ENCODE results near the gene COG8.

Gene COG8

DNA sequence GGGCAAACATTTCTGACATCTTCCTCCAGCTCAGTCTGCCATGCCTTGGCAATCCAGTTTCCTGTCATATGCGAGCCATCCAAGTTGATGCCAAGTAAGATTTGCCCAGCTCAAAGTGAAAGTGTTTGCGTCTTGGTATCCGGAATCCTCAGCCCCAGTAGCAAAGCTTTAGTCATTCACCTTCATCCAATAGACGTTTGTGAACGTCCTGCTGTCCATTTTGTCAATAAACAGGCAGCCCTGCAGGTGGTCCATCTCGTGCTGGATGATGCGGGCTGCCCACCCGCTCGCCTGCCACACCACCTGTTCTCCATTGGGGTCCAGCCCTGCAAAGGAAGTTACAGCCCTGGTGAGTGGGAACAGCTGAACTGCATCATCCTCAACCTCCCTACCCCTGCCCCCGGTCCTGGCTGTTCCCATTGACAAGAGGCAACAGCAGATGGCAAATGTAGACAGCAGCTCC is 10.5 kb downstream of the COG8 start:
- ChIA-PET POLR2A (interaction anchor here (1.1 kb wide), 1 partner anchor 9 kb away, joined by 3 read pairs; no protein-coding TSS in a partner anchor), CTCF (interaction anchor here (1.3 to 8.9 kb wide), 6 partner anchors 10 to 426 kb away, joined by 4 to 52 read pairs (median 6); partner anchors contain the start of genes COG8, NIP7 and NOB1)
- peak overlapping the region; percentile 83 for H3K4me3 ChIP-seq (ENCODE audit: low read depth, low read length)
- TF ChIP-seq, protein P1, sequence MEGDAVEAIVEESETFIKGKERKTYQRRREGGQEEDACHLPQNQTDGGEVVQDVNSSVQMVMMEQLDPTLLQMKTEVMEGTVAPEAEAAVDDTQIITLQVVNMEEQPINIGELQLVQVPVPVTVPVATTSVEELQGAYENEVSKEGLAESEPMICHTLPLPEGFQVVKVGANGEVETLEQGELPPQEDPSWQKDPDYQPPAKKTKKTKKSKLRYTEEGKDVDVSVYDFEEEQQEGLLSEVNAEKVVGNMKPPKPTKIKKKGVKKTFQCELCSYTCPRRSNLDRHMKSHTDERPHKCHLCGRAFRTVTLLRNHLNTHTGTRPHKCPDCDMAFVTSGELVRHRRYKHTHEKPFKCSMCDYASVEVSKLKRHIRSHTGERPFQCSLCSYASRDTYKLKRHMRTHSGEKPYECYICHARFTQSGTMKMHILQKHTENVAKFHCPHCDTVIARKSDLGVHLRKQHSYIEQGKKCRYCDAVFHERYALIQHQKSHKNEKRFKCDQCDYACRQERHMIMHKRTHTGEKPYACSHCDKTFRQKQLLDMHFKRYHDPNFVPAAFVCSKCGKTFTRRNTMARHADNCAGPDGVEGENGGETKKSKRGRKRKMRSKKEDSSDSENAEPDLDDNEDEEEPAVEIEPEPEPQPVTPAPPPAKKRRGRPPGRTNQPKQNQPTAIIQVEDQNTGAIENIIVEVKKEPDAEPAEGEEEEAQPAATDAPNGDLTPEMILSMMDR (IDR thresholded peaks at IDR 0.05; ENCODE audit: insufficient read depth, low read length, missing control alignments) = no peak
- no peak for DNase-seq (ENCODE audit: low read depth, low spot score)

DNA sequence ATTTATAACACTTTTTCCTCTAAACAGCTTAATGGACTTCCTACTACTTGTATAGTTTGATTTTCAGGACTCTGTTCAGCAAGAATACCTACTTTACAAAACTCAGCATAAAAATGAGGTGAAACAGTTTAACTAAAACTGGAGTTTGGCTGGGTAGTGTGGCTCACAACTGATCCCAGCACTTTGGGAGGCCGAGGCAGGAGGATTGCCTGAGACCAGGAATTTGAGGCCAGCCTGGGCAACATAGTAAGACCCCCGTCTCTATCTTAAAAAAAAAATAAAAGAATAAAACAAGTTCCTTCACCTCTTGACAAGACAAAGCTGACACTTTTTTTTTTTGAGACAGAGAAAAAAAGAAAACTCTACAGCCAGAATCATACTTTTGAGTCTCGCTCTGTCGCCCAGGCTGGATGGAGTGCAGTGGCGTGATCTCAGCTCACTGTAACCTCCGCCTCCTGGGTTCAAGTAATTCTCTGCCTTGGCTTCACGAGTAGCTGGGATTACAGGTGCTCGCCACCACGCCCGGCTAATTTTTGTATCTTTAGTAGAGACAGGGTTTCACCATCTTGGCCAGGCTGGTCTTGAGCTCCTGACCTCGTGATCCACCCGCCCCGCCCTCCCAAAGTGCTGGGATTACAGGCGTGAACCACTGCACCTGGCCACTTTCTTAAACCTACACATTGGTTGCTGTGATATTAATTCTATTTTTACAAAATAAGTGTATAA is 11.6 kb downstream of the COG8 start:
- H3K4me3 ChIP-seq (ENCODE audit: low read depth, low read length) = no peak overlapping the region
- CTCF ChIA-PET = interaction anchor here (1.0 to 8.9 kb wide), 9 partner anchors 9 to 427 kb away, joined by 3 to 52 read pairs (median 4); partner anchors contain the start of gene NOB1
- DNase-seq (ENCODE audit: low read depth, low spot score) = no peak
- TF ChIP-seq, protein P1 (IDR thresholded peaks at IDR 0.05; ENCODE audit: insufficient read depth, low read length, missing control alignments) = no peak
- POLR2A ChIA-PET = no interaction called here

DNA sequence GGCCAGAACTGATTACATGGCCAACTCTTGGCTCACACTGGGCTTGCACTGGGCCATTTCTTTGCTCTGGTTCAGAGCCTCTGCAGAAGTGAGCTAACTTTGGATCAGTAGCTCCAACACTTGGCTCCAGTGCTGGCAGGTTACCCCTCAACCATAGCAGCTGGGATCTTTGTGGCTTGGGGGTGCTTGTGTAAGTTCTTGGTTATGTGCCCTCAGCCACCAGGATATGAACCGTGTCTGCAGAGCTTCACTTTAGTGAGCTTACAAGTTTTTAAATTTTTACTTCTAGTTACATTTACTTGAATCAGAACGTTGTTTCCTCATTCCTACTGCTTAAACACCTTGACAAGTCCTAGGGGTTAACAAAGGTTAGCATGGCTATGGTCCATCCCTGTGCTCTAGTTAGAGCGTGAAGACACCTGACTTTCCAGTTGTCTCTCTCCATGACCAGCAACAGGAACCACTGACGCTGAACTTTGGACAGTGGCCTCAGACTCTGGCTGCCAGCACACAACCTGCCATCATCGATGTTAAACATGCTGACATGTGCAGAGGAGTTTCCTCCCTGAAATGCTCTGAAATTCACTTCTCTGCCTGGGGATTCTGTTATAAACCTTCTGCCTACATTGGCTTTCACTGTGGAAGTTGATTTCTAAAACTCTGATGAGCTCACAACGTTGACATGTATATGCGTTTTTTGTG is 13.0 kb downstream of the COG8 start:
- CTCF ChIA-PET = interaction anchor here (0.6 to 8.9 kb wide), 9 partner anchors 10 to 429 kb away, joined by 3 to 52 read pairs (median 3); partner anchors contain the start of gene NOB1

DNA sequence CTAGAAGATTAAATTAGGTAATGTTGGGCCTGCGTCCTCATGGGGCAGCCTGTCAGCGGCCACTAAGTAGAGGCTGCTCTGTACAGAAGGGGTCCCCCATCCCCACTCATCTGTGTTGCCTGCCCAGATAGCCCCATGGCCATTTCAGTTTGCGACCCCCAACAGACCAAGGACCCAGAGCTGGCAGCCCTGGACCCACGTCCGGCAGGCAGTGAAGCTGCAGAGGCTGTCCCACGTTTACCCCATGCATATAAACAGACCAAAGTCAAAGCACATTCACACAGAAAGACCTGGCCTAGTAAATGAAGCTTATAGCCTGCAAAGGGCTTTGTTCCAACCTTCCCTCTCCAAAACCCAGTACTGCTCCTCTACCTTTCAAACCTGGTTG is 13.6 kb downstream of the COG8 start:
- H3K4me3 ChIP-seq (ENCODE audit: low read depth, low read length) = no peak overlapping the region
- TF ChIP-seq, protein P1 (IDR thresholded peaks at IDR 0.05; ENCODE audit: insufficient read depth, low read length, missing control alignments) = no peak
- POLR2A ChIA-PET = no interaction called here
- DNase-seq (ENCODE audit: low read depth, low spot score) = no peak
- CTCF ChIA-PET = interaction anchor here (1.0 to 8.9 kb wide), 6 partner anchors 11 to 429 kb away, joined by 3 to 52 read pairs (median 4); partner anchors contain the start of gene NOB1

More for the DNA sequence above, 13.0 kb downstream of the COG8 start:
- DNase-seq (ENCODE audit: low read depth, low spot score) = no peak
- H3K4me3 ChIP-seq (ENCODE audit: low read depth, low read length) = no peak overlapping the region
- POLR2A ChIA-PET = interaction anchor here (0.5 kb wide), 1 partner anchor 8 kb away, joined by 3 read pairs; no protein-coding TSS in a partner anchor
- TF ChIP-seq, protein P1 (IDR thresholded peaks at IDR 0.05; ENCODE audit: insufficient read depth, low read length, missing control alignments) = no peak

DNA sequence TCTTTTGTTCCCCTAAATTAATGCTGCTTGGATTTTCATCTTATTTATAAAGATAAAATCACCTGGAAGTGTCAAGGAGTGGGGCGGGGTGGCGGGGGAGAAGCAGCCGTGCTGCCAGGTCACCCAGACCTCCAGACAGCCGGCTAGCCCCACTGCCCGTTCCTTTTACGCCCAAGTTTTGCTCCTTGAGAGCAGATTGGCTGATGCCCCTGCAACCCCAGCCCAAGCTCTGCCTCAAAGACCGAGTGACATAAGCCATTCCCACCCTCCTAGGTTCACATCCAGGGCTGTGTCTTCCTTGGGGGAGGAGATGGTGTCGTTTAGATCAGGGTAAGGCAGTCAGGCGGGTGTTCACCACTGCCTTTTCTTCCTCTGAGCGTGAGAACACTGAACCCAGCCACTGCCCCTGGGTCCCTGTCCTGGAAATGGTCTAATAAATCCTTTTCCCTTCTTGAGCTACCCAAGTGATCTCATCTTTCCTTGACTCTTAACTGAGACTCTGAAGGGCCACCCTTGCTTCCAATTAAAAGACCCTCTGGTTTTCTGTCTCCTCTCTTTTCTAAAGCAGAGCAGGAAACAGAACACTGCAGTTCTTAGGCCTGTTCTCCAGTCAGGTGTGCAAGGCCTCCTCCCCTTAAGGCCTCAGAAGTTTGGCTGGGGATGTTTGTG is 14.6 kb downstream of the COG8 start:
- POLR2A ChIA-PET = no interaction called here
- no peak for DNase-seq (ENCODE audit: low read depth, low spot score)
- CTCF ChIA-PET = interaction anchor here (2.6 to 8.9 kb wide), 2 partner anchors 10 to 174 kb away, joined by 6 to 52 read pairs; no protein-coding TSS in a partner anchor
- H3K4me3 ChIP-seq (ENCODE audit: low read depth, low read length) = no peak overlapping the region
- TF ChIP-seq, protein P1 (IDR thresholded peaks at IDR 0.05; ENCODE audit: insufficient read depth, low read length, missing control alignments) = no peak
